Esophagus muscularis mucosa (tissue), 3 donors: ENCODE measurements around the gene RNF130.

Experiments used
- CTCF ChIP-seq, 3 experiments: fragments of 200-600 bp in 2 of 3; fragments of 450-650 bp in 1 of 3; sonication (generic) in 2 of 3; IDR thresholded peaks; one replicate each; pipeline ENCODE4 v1.5.1; 2017 to 2019; ENCODE audit warnings: antibody characterized with exemption in 3 of 3, mild to moderate bottlenecking in 2 of 3, moderate library complexity in 1 of 3
- POLR2A ChIP-seq: fragments of 450-650 bp; IDR thresholded peaks from one replicate; pipeline ENCODE4 v1.6.1; 2017; ENCODE audit warnings: antibody characterized with exemption, moderate library complexity, mild to moderate bottlenecking, low read depth

- TF ChIP-seq CTCF (IDR thresholded peaks at IDR 0.05) (no peak), POLR2A (no peak)
These were observed 30.0 kb downstream of the RNF130 start for GRCh38 chr5:180041301-180042274.
